Activated CD4-positive, alpha-beta T cell treated with anti-CD3 and anti-CD28 coated beads, Interleukin-10, Interleukin-2, amounts not matched to agents 100 ng/mL and 50 ng/mL, durations not matched to agents 16 hours and 8 hours (primary cell): ENCODE data around the gene GRAMD1A.
"Not testable (repeated sequence)": the region's sequence is repeated elsewhere in the genome, so short reads cannot be mapped to it uniquely, and the experiment has no call there.

Source experiments
- DNase-seq: peaks from one replicate; pipeline ENCODE4 v3.0.0-alpha.2; 2020

GRAMD1A gene

DNA sequence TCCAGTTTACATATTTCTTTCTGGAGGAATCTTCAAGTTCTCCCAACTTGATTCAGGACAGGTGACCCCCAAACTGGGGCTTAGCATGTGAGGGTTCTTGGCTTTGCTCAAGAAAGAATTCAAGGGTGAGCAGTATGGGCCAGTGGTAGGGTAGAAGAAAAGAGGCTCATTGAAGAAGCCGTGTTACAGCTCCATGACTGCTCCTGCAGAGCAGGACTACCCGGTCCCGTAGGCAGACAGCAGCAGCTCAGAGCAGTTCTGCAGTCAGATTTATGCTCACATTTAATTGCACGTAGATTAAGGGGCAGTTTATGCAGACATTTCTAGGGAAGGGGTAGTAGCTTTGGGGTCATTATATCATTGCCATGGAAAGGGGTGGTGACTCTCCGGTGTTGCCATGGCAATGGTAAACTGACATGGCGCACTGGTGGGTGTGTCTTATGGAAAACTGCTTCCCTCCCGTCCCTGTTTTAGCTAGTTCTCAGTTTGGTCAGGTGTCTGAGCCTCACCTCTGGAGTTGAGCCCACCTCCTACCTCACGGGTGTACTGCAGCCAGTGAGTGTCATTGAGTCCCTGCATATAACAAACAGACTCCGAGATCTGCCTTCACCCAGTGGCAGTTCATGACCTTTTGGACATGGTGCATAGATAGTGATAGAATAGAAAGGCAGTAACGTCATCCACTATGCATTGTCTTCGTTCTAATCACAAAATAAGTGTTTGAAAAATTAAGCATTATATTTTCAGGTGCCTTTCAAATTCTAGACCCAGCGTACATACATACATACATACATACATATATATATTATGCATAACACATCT is 20.1 kb upstream of the GRAMD1A start:
- DNase-seq = no peak

DNA sequence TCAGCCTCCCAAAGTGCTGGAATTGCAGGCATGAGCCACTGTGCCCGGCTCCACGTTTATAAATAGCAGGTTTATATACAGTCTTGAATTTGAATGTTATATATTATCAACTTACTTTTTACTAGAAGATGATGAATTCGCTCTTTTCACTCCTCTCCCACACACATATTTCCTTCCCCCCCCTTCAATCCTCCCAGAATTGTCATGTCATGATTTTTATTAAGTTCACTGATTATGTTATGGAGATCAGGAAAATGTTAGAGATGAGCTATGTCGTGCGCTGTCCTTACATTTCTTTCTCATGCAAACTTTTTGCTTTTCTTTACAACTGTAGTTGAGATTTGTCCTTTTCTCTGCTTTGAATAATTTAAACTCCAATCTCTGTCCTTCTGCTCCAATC is 17.8 kb upstream of the GRAMD1A start:
- DNase-seq = no peak

DNA sequence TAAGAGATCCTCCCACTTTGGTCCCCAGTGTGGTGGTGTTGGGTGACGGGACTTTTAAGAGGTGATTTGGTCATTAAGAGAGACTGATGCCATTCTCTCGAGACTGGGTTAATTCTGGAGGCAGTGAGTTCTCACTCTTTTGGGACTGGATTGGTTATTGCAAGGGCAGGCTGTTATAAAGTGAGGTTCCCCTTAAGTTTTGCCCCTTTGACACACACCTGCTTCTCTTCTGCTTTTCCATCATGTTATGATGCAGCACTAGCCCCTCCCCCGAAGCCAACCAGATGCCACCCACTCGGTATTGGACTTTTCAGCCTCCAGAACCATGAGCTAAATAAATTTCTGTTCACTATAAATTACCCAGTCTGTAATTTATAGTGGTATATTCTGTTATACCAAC is 16.3 kb upstream of the GRAMD1A start:
- no peak for DNase-seq

DNA sequence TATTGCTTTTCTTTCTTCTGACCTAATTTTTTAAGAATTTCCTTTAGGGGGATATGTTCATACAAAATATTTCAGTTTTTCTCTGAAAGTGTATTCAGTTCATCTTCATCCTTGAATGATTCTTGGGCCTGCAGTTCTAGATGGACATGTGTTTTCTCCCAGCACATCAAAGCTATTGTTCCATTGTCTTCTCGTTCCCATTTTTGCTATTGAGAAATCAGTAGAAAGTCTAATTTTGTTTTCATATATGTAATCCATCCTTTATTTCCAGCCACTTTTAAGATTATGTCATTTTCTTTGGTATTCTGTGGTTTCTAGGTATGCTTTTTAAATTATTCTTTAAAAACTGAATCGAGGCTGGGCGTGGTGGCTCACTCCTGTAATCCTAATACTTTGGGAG is 15.8 kb upstream of the GRAMD1A start:
- no peak for DNase-seq

DNA sequence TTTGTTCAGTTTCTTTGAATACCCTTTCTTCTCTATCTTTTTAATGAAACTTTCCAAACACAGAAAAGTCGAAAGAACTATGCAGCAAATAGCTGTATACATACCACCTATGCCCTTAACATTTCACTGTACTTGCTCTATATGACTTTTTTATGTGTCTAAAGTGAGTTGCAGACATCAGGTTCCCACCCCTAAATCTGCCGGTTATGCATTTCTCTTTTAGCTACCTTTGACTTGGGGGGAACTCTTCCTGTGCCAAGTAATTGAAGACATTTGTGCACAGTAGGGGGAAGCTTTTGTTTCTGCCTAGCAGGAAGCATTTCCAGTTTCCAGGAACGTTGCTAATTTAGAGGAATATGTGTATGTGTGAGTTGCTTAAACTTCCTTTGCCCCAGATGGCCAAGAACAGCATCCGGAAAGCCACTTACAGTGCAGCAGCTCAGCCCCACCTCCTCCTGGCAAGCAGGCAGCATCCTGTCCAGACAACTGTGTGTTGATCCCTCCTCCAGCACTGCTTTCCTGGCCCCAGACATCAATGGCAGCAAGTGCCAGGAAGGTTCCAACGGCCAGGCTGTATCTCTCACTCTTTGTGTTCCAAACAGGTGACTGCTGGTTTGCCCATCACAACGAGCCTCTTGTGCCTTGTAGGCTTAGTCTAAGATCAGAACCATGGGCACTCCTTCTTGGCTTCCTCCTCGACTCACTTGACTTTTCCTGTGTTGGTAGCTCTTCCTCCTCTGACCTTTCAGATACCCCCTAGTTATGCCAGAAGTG is 14.7 kb upstream of the GRAMD1A start:
- no peak for DNase-seq

DNA sequence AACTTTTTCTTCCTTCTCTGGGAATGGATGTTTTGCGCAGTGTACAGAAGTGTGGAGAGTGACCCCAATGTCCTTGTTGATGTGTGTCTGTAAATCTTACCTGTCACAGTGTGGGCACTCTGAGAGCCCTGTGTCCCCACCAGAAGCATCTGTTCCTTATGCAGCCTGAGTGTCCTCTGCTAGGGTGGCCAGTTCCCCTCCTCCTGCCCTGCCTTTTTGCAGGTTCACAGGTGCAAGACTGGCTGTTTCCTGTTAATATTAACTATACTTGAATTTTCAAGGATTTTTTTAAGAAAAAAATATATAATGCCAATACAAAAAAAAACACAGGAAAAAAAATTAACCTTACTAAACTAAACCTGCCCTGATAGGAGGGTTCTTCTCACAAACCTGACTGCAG is 12.0 kb upstream of the GRAMD1A start:
- DNase-seq = no peak

DNA sequence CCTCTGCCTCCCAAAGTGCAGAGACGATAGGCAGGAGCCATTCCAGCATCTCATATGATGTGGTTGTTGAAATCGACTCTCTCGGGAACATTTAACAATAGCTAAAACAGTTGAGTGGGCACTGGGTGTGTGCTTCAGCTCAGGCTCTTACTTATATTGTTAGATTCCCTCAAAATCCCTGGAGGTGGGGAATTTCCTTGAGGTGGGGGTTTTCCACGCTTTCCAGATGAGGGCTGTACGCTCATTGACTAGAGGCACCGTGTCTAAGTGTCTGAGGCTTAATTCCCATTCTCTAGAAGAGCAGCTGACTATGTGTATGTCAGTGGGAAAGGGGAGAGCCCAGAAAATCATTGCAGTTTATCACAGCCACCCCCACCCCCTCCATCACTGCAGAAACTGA is 10.8 kb upstream of the GRAMD1A start:
- no peak for DNase-seq

DNA sequence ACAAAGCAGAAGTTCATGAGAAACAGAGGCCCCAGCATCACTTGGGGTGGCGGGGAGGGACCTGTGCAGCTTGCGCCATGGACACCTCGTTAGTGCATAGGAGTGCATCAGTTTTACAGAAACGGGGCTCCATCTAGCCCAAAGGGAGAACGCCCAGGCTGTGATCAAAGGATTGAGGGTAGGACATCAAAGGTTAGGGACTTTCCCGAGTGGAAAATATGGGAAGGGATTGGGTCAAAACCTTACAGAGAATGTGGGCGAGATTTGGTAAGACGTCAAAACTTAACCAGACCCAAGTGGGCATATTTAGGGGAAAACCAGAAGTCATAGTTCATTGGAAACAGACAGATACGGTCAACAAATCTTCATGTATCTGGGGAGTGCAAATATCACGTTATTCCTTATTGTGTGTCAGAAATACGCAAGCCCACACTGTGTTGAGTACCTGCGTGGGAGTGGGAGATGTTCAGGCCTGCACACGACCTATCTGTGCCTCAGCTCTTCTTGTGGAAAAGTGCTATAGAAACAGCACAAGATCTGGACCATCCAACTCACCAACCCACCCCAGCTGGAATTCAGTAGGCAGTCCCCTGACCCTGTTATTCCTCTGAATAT is 9.4 kb upstream of the GRAMD1A start:
- DNase-seq = peak; percentile 31

DNA sequence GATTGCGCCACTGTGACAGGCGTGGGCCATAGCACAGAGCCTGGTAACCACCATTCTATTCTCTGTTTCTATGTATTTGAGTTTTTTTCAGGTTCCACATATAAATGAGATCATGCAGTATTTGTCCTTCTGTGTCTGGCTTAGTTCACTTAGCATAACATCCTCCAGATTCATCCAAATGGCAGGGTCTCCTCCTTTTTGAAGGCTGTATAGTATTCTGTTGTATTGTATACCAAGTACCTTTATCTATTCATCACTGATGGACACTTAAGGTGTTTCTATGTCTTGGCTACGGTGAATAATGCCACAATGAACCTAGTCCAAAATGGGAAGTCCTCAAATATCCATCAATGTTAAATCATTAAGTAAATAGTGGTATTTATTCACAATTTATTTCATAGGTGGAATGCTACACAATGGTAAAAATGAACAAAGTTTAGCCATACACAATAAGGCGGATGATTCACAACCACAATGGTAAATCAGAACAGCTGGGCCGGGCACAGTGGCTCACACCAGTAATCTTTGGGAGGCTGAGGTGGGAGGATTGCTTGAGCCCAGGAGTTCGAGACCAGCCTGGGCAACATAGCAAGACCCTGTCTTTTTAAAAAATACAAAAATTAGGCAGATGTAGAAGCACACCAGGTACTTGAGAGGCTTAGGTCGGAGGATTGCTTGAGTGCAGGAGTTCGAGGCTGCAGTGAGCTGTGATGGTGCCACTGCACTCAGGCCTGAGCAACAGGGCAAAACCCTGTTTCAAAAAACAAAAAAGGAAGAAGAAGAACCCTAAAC is 8.4 kb upstream of the GRAMD1A start:
- no peak for DNase-seq

DNA sequence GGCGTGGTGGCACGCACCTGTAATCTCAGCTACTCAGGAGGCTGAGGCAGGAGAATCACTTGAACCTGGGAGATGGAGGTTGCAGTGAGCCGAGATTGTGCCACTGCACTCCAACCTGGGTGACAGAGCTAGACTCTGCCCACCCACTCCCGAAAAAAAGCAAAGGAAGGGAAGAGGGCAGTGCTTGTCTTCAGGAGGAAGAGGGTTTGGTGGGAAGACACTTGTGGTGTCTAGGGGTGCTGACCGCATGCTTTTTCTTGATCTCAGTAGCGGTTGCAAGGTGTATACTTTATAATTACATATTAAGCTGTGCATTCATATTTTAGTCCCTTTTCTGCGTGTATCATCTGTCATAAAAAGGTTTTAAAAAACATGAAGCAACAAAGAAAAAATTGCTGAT is 7.5 kb upstream of the GRAMD1A start:
- not testable (repeated sequence) for DNase-seq

DNA sequence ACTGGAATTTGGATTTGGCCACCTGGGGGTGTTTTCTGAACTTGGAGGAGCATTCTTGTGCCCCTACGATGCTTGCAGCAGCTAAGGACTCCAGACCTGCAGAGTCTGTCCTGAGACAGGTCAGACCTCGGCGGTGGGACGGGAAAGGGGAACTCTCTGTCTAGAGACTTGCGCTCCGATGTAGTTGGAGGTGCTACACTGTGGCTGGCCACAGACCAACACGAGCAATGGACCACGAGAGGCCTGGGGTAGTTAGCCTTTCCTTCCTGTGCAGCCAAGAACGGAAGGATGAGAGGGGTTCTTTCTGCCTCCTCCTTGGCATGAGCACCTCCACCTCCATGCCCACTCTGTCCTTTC is 5.9 kb upstream of the GRAMD1A start:
- DNase-seq = no peak

DNA sequence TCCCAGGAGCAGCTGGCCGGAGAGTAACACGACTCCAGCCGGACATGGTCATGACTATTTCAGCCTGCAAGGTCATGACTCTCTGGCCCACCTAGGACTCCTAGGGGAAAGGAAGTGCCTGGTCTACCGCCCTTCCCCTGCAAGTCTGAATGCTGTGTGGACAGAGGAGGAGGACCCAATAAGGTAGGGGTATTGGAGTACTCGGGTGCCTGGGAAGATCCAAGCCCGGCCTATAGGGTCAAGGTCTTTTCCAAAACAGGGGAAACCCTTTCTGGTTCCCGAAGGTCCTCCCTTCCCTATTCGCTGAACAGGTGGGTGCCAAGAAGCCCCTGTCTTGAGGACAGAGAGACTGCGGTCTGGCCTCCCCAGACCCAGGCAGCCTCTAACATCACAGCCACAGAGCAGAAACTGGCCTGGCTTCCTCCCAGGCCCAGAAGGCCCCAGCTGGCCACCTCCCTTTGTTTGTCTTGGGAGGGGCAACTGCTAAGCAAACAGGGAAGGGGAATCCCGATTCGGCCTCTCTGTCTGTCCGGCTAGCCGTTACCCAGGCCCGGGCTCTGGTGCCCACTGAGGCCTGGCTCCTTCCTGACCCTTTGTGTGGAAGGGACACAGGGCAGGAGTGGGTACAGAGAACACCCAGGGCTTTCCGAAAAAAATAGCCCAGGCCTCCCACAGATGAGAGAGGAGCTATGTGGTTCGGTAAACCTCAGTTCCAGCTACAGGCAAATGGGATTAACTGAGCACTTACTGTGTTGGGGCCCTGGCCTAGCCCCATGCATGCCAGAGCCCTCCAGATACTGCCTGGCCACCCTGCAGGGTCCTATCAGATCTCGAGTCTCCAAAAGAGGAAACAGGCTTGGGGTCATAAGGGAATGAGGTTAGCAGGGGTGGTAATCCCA is 5.2 kb upstream of the GRAMD1A start:
- no peak for DNase-seq

DNA sequence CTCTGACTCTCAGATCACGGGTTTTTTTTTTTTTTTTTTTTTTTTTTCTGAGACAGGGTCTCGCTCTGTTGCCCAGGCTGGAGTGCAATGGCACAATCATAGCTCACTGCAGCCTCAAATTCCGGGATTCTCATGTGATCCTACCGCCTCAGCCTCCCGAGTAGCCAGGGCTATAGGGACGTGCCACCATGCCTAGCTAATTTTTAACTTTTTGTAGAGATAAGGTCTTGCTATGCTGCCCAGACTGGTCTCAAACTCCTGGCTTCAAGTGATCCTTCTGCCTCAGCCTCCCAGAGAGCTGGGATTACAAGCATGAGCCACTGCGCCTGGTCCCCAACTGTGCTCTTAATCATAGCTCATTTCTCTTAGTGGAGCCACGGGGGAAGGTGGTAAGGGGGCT is 4.6 kb upstream of the GRAMD1A start:
- no peak for DNase-seq

DNA sequence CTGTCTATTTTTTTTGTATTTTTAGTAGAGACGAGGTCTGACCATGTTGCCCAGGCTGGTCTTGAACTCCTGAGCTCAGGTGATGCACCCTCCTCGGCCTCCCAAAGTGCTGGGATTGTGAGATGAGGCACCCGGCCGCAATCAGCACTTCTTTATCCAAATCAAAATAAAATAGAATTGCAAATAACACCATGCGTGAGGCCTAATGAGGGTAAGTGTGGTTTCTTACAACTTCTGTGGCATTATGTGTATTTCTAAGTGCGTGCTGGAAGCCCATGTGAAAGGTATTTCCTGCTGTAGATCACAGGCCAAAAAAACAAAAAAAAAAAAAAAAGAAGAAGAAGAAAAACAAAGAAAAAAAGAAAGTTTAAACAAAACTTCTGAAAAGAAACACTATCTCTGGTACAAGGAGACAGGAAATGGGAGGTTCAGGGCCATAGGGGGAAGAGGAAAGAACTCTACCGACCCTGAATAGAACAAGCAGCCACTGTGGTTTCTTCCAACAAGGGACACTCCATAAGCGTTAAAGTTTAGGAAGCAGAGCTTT is 3.0 kb upstream of the GRAMD1A start:
- DNase-seq = no peak

DNA sequence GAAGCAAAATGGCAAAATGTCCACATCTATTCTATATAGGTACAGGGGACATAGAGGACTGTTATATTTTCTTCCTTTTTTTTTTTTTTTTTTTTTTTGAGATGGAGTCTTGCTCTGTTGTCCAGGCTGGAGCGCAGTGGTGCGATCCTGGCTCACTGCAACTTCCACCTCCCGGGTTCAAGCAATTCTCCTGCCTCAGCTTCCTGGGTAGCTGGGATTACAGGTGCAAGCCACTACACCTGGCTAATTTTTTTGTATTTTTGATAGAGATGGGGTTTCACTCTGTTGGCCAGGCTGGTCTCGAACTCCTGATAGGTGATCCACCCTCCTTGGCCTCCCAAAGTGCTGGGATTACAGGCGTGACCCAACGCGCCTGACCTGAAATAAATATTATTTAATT is 1.9 kb upstream of the GRAMD1A start:
- DNase-seq = not testable (repeated sequence)

DNA sequence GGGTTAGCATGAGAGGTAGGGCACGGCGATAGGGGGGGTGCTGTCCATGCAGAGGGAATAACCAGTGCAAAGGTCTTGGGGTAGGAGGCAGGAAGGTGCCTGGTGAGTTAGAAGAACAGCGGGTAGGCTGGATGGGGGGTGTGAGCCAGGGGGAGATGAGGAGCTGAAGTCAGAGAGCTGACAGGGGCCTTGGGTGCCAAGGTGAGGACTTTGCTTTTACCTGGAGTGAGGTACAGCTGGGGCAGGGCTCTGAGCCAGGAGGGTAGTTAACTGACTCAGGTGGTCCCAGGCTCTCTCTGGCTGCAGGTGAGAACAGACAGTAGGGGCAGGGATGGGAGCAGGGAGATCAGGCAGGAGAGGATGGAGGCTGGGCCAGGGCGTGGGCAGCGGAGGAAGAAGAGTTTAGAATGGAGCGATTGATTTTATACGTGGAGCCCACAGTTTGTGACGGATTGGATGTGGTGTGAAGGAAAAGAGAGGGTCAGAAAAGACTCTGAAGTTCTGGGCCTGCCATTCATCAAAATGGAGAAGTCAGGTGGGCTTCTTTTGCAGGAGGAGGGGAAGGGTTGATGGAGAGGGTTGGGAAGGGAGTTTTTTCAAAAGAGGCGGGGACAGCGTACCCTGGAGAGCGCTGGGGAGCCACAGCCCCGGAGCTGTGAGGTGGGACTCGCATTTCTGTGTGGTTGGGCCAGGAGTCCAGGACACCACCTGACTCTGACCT is 1.2 kb upstream of the GRAMD1A start:
- no peak for DNase-seq

DNA sequence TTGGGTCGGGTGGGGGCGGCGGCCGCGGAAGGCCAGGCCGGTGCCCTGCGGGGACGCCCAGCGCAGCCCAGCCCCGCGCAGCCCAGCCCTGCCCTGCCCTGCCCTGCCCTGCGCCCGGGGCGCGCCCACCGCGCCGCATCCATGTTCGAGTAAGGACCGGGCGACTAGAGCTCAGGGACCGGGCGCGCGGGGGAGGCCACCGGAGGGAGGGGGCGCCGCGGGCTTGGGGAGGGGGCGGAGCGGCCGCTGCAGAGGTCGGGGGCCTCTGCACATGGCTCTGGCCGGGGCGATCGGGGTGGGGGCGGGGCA is 169 bp downstream of the GRAMD1A start:
- DNase-seq = no peak

DNA sequence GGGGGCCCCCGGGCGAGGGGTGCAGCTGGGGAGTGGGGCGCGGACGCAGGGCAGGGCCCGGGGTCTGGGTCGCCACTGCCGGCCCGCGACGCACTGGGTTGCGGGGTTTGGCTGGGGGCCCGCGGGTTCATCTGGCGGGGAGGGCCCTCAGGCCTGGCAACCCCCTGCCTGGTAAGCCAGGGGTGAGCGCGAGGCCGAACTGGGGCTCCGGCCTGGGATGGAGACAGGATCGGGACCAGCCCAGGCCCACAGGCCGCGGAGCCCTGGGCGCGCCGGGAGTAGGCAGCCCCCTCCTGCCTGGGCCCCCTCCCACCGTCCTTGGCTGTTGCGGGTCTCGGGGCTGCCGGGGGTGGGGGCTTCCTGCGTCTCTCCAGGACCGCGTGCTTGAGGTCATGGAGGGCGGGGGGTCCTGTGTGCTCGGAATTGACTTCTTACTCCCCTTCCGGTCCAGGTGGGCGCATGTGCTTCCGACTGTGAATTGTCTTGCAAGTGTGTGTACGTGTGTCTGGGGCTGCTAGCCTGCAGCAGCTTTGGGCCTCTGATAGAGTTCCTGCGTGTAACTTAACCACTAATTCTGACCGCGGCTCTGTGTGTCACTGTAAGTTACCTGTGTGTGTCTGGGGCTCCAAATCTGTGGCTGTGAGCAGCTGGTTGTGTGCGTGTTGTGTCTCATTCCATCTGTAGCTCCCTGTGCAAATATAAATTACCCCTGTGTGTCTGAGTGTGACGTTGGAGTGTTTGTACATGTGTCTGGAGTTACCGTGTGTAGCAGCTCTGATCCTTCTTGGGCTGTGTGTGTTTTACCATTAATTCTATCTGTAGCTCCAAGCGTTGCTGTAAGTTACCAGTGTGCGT is 751 bp downstream of the GRAMD1A start:
- DNase-seq = peak; percentile 66

DNA sequence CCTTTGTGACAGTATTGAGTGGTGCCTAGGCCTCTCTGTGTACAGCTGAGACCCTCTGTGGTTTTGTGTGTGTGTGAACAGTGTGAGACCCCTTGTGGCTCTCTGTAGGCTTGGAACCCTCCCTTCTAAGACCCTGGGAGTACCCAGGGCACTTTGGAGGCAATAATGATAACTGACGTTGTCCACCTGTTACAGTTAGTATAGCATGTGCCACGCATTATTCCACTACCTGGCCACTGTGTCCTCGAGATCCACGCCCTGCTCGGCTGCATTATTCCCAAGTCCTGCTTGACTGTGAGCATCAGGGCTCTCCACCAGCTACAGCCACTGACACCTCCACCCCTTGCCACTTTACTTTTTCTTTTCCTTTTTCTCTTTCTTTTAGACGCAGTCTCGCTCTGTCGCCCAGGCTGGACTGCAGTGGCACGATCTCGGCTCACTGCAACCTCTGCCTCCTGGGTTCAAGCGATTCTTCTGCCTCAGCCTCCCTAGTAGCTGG is 2.0 kb downstream of the GRAMD1A start:
- DNase-seq = no peak
